B cell (primary cell): Measurements from ENCODE around the gene ALOXE3.

ENCODE experiments used
- EZH2 ChIP-seq: IDR thresholded peaks from 2 replicates; pipeline ENCODE4 v1.6.1; 2012; ENCODE audit warnings: borderline replicate concordance, low read depth, mild to moderate bottlenecking, moderate library complexity, low read length; ENCODE audit not compliant: insufficient read depth, poor library complexity, severe bottlenecking
- TF ChIP-seq, protein P1 (sequence below): fragments of 200-600 bp; IDR thresholded peaks from one replicate; pipeline ENCODE4 v1.8.0; 2022; ENCODE audit warnings: antibody characterized with exemption, mild to moderate bottlenecking

DNA sequence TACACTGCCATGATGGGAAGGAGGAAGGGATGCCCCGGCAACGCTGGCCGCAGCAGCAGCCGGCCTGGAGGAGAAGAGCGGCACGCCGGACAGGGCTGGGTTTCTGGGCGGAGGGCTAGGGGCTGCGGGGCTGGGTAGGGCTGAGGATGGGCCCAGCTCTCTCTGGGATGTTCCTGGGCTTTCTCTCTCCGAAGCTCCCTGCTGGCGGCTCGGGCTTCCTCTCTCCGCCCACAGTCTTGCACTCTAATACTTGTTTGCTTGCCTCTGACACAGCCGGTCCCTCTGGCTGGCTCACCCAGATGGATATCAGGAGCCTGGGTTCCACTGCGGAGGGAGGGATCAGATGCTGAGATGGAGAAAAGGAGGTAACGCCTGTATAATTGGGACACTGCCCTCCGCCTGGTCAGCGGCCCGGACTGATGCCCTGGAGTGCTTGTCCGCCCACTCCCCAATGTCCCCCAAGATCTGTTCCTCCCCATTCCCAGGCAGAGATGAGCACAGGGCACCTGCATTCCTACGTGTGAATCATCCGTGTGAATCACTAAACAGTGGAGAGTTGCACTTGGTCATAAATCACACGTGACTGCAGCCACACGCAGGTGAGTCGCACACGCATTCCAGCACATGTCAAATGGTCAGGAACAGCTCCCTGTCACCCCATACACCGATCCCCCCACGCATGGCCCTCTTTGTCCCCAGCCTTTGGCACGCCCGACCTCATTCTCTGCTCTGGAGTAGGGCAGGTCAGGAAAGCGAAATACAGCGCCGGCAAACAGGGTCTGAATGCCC is at the start of gene ALOXE3:
- TF ChIP-seq, protein P1, sequence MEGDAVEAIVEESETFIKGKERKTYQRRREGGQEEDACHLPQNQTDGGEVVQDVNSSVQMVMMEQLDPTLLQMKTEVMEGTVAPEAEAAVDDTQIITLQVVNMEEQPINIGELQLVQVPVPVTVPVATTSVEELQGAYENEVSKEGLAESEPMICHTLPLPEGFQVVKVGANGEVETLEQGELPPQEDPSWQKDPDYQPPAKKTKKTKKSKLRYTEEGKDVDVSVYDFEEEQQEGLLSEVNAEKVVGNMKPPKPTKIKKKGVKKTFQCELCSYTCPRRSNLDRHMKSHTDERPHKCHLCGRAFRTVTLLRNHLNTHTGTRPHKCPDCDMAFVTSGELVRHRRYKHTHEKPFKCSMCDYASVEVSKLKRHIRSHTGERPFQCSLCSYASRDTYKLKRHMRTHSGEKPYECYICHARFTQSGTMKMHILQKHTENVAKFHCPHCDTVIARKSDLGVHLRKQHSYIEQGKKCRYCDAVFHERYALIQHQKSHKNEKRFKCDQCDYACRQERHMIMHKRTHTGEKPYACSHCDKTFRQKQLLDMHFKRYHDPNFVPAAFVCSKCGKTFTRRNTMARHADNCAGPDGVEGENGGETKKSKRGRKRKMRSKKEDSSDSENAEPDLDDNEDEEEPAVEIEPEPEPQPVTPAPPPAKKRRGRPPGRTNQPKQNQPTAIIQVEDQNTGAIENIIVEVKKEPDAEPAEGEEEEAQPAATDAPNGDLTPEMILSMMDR: no peak
- TF ChIP-seq EZH2: no peak
